ENCODE measurements around the gene TBC1D22B. TPM values are rescaled to one million over a fixed set of nuclear protein-coding genes. Genes with fewer than 3 reads are reported as not detected.

TBC1D22B gene
- polyA plus RNA-seq, 2 of the 4 experiments (the other 2 are of a cell fraction): 5.7 to 6.4 TPM

- no peak for DNase-seq (ENCODE audit: low read depth in 1 of 2, low spot score in 1 of 2)
- no peaks in the 10 kb centered on the region for H3K4me1 ChIP-seq
- no peak overlapping the region for H3K27ac ChIP-seq
- H3K4me2 ChIP-seq: no peak overlapping the region
- no peak for TF ChIP-seq NR3C1 (IDR thresholded peaks at IDR 0.05)
- no peak for TF ChIP-seq EHF (CRISPR knock-in tag; IDR thresholded peaks at IDR 0.05)
- TF ChIP-seq PHF8 (IDR thresholded peaks at IDR 0.05; ENCODE audit: borderline replicate concordance, low read depth): no peak
- TF ChIP-seq ZFP36 (IDR thresholded peaks at IDR 0.05; ENCODE audit: borderline replicate concordance, partially characterized antibody): no peak
- TF ChIP-seq NPAS2 (CRISPR knock-in tag; IDR thresholded peaks at IDR 0.05; ENCODE audit: borderline replicate concordance): no peak
- TF ChIP-seq MAX (IDR thresholded peaks at IDR 0.05): no peak
- no peak; the same call in 2 of the 3 replicates for TF ChIP-seq CTCF (IDR thresholded peaks at IDR 0.05)
- TF ChIP-seq HOXB13 (CRISPR knock-in tag; IDR thresholded peaks at IDR 0.05; ENCODE audit: low read depth): no peak
- TF ChIP-seq EP300 (IDR thresholded peaks at IDR 0.05): no peak
- TF ChIP-seq ATOH8 (CRISPR knock-in tag; IDR thresholded peaks at IDR 0.05; ENCODE audit: low read depth): no peak
- TF ChIP-seq MYC (IDR thresholded peaks at IDR 0.05; ENCODE audit: borderline replicate concordance, low read length): no peak
- ATAC-seq: no peak
- H3K9me3 ChIP-seq: no peaks in the 10 kb centered on the region
- no peak overlapping the region for H3K4me3 ChIP-seq
- no peak for FAIRE-seq
- POLR2A ChIA-PET: no interaction called here
- CTCF ChIA-PET: interaction anchor here (0.5 to 3.7 kb wide), 9 partner anchors 8 to 1025 kb away, joined by 3 to 19 read pairs (median 4); no protein-coding TSS in a partner anchor
- WGBS (ENCODE audit: missing lambda C conversion rate): 74% methylated on average over 7 of the region's 7 CpGs
Measured at GRCh38 chr6:37315157-37315515, 57.6 kb downstream of the TBC1D22B start.

- no peak for FAIRE-seq
- CTCF ChIA-PET: interaction anchor here (0.6 to 3.7 kb wide), 4 partner anchors 10 to 298 kb away, joined by 3 to 19 read pairs (median 7); no protein-coding TSS in a partner anchor
- WGBS (ENCODE audit: missing lambda C conversion rate): 91% methylated on average over 7 of the region's 7 CpGs
Measured at GRCh38 chr6:37316071-37316470, 58.5 kb downstream of the TBC1D22B start.

More at GRCh38 chr6:37316071-37316470, 58.5 kb downstream of the TBC1D22B start:
- no peak for DNase-seq (ENCODE audit: low read depth in 1 of 2, low spot score in 1 of 2)
- no peak overlapping the region for H3K4me2 ChIP-seq
- H3K27ac ChIP-seq: no peak overlapping the region
- POLR2A ChIA-PET: no interaction called here
- no peaks in the 10 kb centered on the region for H3K4me1 ChIP-seq
- ATAC-seq: no peak
- no peaks in the 10 kb centered on the region for H3K9me3 ChIP-seq
- TF ChIP-seq POLR2A (IDR thresholded peaks at IDR 0.05; ENCODE audit: low read length) (no peak), PBX3 (IDR thresholded peaks at IDR 0.05) (no peak), USF2 (IDR thresholded peaks at IDR 0.05) (no peak), ZNF302 (CRISPR knock-in tag; IDR thresholded peaks at IDR 0.05) (no peak), CEBPB (IDR thresholded peaks at IDR 0.05) (no peak), BHLHE40 (IDR thresholded peaks at IDR 0.05; ENCODE audit: low read depth, low read length) (no peak), TP53 (CRISPR knock-in tag; IDR thresholded peaks at IDR 0.05) (no peak), ZSCAN20 (CRISPR knock-in tag; IDR thresholded peaks at IDR 0.05) (no peak), MYC (IDR thresholded peaks at IDR 0.05; ENCODE audit: borderline replicate concordance, low read length) (no peak), HOXB13 (CRISPR knock-in tag; IDR thresholded peaks at IDR 0.05; ENCODE audit: low read depth) (no peak), FOXS1 (CRISPR knock-in tag; IDR thresholded peaks at IDR 0.05) (no peak)
- H3K4me3 ChIP-seq: no peak overlapping the region
